ENCODE results near the gene IGFBP5.

GRCh38 chr2:216629784-216630183, 65.6 kb downstream of the IGFBP5 start:
- TF ChIP-seq CTCF (IDR thresholded peaks at IDR 0.05) (no peak), POLR2A (IDR thresholded peaks at IDR 0.05) (no peak)

Data from body of pancreas (tissue), 4 donors.